AML-193 (cell line): ENCODE measurements around the gene RHOJ.
"Not testable (repeated sequence)": the region's sequence is repeated elsewhere in the genome, so short reads cannot be mapped to it uniquely, and the experiment has no call there.

Experiments
- DNase-seq, 2 experiments: peaks; one replicate each; lab custom pipeline; 2025; lab: John Stamatoyannopoulos, UW

RHOJ gene

DNA sequence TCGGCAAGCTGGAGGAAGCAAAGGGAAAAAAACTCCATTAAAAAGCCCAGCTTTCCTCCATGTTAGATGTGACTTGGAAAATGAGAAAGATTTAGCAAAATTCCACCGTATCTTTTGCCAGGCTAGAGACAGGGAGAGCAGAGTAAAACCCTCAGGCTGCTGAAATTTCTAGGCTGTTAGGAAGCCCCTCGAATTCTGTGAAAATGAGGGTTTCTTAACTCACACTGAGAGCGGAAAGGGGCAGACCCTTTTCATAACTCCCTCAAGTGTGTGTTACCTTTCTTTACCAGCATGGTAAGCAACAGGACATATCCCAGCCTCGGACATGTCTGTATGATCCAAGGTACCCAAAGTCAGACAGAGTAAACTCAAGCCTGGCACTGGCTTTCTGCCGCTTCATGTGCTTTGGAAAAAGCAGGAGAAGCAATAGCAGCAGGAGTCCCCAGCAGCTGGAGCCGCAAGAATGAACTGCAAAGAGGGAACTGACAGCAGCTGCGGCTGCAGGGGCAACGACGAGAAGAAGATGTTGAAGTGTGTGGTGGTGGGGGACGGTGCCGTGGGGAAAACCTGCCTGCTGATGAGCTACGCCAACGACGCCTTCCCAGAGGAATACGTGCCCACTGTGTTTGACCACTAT, at the start of gene RHOJ:
Gene RHOJ (plus strand): TSS at position 37 of the 637 bp plus-strand sequence. CDS start 427 bp downstream, at position 464.
- DNase-seq = no peak

DNA sequence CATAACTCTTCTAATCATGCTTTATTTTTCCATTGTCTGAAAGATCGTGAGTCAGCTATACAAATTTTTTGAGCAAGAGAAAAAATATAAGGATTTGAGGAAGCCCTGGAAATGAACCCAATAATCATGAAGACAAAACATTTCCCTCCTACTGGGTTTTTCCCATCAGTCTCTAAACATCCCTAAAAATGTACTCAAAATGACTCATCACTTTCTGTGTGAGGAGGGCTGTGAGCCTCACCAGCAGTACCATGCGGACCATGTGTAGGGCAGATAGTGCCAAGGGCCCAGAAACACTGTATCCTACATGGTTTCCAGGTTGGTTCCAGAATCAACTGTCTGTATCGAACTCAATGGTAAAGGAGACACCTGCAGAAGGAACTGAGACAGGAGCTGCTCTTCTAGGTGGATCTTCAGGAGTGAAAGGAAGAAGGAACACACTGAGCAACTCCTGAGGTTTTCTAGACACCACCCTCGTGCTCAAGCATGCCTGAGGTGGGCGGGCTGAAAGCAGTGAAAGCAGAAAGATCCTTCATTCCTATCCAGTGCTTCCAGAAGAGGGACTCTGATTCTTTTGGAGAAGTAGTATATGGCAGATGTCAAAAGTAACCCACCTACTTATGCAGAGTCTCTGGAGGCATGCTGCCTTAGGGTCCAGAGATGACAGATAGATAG, 48.6 kb upstream of the RHOJ start:
- DNase-seq = no peak

DNA sequence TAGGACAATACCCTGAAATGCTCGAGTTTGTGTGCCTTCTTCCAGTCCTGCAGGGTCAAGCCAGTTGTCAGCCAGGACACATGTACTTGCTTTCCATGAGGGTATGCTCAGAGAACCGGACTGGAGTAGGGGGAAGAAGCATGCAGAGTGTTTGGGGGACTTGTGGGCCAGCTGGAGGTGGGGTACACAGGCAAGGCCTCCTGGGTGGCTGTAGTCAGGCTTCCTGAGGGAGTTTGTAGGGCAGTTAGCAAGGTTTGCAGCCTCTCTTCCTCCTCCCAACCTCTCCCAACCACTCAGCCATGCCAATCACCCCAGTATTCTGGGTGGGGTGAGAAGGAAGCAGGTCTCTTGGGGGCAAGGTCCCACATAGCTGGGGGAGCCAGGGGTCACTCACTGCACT, 47.0 kb upstream of the RHOJ start:
- DNase-seq = no peak

DNA sequence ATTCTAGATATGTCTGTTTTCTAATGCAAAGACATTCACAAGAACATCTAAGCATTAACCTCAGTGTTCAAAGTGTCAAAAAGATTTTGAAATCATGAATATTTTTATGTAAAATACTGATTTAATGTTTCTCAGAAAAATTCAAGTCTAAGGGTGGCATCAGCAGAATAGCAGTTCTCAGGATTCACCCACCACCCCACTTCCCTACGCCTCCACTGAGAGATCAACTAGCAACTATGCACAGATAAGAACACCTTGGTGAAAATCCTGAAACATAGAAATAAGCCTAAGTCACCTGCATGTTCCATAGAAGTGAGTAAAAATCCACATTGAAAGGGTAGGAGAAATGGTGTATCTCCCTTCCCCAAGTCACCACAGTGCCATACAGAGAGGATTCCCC, 40.9 kb upstream of the RHOJ start:
- no peak for DNase-seq

DNA sequence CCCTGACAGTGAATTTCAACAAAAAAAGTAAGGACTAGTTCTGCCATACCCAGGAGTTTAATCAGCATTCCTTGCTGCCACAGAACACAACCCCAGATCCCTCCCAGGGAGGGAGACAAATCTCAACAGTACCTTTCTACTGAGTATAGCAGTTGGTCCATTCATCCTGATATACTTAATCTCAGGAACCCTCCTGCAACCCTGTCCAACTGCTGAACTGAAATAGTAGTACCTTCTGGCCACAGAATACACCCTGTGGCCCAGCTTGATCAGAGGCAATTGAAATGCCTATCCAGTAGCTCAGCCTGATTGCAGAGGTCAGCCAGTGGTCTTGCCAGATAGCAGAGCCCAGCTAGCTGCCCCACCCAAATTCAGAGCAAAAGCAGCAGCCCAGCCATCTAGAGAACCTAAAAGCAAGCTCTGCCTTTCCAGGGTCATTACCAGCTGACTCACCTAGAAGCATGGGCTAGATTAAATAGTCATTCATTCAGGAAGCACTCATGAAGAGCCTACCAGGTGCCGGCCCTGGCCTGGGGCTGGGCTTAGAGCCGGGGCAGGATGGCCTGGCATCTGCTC, 40.0 kb upstream of the RHOJ start:
- no peak for DNase-seq

DNA sequence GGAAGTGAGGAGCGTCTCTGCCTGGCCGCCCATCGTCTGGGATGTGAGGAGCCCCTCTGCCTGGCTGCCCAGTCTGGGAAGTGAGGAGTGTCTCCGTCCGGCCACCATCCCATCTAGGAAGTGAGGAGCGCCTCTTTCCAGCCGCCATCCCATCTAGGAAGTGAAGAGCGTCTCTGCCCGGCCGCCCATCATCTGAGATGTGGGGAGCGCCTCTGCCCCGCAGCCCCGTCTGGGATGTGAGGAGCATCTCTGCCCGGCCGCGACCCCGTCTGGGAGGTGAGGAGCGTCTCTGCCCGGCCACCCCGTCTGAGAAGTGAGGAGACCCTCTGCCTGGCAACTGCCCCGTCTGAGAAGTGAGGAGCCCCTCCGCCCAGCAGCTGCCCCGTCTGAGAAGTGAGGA, 39.0 kb upstream of the RHOJ start:
- not testable (repeated sequence) for DNase-seq

DNA sequence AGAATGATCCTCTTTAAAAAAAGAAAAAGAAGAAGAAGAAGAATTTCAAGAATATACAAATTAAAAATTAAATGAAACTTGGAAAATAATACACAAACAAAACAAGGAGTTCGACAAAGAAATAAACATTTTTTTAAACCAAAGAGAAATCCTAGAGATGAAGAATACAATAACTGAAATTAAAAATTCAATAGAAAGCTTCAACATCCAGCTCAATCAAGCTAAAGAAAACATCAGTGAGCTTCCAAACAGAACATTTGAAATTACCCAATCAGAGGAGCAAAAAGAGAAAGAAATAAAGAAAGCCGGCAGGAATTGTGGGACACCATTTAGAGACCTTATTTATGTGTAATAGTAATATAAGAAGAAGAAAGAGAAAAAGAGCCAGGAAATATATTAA, 37.2 kb upstream of the RHOJ start:
- no peak for DNase-seq

DNA sequence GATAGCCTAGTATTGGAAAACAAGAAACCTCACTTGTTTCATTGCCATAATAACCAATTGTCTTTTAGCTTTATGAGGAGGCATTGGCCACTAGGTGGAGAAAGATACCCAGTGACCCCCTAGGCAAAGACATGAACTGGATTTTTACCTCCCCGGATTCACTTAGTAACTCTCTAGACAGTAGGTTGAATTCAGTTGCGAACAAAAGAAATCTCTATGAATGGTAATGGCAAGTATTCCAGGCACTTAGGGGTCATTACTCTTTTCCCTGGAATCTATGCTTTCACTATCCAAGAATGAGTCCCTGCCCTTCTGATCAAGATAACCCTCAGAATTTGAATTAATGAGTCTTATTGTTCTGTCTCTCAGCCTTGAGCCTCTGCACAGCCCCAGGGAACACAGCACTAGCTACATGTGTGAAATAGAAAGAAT, 29.5 kb upstream of the RHOJ start:
- peak in 1 of 2 experiments; percentile 2 for DNase-seq

DNA sequence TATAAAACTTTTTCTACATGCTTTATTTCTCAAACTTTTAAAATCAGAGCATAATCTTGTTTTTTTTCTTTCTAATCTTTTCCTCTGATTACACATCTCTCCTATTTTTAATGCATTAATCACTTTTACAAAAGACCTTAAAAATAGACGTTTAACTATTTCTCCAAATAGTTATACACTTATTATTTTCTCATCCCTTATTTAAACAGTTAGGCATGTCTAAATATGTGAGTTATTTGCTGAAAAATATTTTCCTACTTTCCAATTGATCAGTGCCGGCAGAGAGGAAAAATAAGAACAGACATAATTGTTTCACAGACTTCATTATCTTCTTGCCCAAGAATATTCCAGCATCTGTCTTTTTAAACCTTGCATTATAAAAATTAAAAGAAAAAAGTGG, 28.7 kb upstream of the RHOJ start:
- no peak for DNase-seq

DNA sequence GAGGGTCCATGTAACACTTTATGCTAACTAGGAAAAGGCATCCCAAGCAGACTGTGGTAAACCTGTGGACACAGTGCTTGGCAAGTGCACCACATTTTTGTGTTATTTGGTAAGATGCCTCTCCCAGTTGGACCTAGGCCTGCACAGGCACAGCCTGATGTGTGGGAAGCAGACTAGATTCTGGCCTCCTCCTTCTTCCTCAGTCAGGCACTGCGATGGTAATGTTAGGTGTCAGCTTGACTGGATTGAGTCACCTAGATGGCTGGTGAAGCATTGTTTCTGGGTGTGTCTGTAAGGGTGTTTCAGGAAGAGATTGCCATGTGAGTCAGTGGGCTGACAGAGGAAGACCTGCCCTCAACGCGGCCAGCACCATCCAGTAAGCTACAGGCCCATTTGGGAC, 25.3 kb upstream of the RHOJ start:
- no peak for DNase-seq

DNA sequence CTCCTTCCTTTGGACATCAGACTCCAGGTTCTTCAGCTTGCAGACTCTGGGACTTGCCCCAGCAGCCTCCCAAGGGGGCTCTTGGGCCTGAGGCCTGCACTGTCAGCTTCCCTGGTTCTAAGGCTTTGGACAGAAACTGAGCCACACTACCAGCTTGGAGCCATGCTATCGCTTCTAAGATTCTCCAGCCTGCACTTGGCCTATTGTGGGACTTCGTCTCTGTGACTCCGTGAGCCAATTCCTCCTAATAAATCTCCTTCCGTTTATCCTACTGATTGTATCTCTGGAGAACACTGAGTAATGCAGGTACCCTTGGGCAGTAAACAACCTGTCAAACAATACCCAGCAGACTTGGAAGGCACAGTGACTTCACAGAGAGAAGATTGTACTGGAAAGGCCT, 24.9 kb upstream of the RHOJ start:
- DNase-seq = no peak

DNA sequence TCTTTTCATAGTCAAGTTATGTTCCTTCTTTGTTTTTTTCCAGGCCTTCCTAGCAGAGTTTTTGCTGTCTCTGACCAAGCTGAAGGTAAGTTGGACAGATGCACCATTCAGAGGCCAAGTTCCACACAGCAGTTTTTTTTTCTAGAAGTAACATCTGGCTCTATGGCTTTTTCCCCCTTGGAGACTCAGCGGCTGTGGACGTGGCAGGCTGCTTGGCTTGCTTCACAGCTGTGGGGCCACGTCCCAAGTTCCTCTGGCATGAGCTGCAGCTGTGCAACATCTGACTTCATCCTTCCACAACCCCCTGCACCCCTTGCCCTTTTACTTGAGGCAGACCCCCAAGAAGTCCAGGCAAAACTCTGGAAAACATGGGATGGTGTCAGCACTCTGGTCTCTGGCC, 24.2 kb upstream of the RHOJ start:
- no peak for DNase-seq

DNA sequence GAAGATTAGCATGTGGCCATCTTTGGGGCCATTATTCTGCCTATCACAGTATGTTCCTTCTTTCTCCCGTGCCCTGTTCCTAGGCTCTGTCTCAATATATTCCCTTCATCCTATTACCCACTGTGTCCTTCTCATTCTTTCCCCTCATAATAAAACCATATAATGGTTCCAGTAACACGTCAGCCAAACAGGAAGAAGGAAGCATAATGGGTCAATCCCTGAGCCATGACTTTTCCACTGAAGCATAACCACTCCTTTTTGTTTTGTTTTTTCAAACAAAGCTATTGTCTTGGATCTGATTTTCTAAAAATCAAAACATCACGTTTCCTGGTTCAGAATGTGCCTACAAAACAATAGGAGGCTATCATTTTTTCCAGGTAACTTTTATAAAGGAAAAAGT, 21.3 kb upstream of the RHOJ start:
- no peak for DNase-seq

DNA sequence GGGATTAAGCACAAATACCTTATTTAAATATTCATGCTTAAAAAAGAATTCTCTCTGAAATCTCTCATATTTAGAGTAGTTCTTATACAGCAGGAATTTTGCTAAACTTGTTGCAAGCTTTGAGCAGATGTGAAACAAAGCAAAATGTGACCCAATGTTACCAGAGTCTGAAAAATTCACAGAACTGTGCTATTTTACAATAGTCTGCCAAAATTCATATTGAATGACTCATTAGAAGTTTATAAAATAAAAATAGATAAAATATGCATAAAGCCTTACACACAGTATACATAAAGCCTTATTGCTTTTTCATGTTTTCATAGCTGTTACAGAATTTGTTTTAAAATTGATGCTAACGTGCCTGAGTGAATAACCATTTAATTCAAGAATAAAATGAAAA, 17.8 kb upstream of the RHOJ start:
- no peak for DNase-seq

DNA sequence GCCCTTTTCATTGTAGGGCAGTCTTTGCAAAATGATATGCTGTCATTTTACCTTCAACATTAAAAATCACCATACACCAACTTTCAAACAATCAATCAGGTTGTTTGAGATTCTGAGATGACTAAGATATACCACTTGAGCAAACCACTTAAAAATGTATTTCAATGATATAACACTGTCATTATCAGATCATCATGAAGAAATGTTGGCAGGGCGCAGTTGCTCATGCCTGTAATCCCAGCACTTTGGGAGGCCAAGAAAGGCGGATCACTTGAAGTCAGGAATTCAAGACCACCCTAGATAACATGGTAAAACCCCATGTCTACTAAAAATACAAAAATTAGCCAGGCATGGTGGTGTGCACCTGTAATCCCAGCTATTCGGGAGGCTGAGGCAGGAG, 13.0 kb upstream of the RHOJ start:
- DNase-seq = no peak

DNA sequence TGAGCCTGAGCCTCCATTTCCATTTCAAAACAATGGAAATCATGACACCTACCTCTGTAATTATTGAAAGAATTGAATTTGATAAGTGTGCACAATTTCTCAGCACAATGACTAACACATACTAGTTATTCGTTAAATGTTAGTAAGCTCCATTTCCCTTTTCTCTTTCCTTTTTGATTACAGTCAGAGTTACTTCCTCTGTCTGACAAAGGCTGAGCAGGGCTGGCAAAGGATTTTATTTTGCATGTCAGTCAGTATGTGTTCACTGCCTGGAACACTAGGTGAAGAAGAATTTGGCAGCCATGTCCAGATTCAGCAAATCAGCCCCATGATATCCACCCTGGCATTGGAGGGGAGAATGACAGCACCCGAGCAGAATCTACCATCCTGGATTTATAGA, 12.2 kb upstream of the RHOJ start:
- DNase-seq = no peak

DNA sequence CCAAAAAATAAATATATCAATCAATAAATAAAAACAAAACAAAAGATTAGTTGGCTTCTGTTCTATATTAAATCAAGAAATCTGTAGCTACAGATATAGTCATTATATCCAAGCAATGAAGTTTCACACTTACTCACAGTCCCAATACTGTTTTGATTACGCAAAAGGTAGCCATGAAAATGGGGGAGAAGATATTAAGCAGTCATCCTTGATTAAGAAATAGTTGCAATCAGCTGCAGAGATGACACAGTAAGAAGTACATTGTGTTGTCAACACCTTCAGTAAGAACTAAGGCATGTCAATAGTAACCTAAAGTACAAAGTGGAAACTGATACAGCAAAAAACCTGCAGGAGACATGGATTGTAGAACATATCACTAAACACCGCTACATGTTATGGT, 11.0 kb upstream of the RHOJ start:
- no peak for DNase-seq

DNA sequence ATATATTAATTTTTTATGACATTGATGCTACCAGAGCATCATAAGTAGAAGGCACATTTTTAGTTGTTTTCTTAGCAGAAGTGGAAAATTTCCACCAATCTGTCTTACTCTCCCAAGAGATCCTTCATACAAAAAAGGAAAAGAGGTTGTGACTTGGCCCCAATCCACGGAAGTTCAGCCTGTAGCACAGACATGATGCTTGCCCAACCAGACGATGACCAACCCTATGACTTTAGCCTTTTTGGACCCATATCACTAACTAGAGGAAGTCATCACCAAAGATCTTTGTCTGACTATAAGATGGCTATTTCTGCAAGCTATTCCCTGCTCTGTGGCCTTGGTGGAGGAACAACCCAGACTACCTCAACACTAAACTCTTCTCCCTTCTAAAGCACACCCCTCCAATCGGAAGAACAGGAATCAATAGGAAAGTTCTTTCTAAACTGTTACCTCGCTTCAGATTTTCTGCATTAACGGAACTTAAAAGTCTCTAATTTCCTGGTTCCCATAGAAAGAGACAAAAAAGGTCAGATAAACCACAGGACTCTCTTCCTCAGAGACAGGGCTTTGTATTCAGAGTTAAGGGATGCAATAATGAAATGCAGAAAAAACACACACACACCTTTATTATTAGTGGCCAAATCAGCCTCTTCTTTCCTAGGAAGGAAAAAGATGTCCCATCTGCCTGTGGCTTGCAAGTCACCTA, 4.1 kb upstream of the RHOJ start:
- no peak for DNase-seq

DNA sequence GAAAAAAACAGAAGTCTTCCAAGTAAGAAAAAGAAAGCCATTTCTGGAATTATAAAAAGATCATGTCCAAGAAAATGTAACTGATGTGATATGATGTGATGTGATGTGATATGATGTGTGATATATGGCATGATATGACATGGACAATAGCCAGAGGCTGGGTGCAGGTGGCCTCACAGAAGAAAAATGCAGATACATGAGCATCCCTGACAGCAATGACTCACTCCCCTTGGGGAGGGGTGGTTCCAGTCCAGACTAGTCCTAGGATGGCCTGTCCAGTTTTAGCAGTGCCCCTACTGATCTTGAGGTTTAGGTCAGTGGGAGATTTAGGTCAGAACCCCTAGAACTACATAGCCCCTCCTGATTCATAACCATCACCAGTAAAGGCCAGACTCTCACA, 3.5 kb upstream of the RHOJ start:
- no peak for DNase-seq

DNA sequence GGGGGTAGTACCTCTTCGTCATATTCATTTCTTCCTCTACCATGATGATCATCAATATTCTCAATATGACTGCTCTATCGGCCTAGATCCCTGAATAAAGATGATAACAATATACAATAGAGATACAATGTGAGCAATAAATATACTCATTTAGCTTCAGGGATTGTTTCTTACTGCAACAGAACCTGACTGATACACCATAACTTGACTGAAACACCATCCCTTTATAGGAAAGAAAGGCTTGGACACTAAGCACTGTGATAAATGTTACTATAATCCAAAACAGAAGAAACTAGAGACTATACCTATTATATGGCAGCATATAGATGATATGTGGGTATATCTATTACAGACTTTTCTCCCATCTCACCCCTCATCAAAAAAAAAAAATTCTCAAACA, 1.2 kb upstream of the RHOJ start:
- DNase-seq = no peak

DNA sequence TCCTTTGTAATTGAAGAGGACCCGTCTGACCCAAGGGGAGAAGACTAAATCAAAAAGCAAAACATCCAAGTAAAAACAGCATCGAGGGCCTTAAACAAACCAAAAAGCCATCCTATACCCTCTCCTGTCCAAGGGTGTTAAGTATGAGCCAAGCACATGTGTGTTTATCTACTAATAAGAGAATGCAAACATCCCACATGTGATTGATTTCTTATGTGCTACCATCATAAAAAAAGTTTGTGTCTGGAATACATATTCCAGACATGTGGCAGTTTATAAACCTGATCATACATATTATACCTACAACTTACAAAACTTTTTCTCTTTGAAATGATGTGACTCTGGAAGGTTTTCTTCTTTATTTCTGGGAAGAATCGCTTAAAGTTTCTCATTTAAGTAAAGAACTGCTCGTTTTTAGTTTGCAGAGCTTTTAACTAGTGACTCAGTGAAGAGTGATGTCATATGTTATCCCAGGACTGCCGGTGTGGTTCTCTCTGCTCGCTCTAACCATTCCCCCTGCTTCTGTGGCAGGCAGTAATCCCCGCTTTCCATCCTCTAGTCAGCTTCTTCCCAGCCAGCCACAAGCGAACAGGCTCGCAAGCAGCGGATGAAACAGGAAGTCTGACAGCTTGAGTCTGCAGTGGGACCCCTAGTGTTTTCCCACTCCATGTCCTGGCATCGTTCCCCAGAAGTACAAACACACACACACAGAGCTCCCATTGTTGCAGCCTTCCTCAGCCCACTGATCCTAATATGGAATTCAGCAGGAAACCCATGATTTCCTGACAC, 431 bp upstream of the RHOJ start:
- DNase-seq = no peak

DNA sequence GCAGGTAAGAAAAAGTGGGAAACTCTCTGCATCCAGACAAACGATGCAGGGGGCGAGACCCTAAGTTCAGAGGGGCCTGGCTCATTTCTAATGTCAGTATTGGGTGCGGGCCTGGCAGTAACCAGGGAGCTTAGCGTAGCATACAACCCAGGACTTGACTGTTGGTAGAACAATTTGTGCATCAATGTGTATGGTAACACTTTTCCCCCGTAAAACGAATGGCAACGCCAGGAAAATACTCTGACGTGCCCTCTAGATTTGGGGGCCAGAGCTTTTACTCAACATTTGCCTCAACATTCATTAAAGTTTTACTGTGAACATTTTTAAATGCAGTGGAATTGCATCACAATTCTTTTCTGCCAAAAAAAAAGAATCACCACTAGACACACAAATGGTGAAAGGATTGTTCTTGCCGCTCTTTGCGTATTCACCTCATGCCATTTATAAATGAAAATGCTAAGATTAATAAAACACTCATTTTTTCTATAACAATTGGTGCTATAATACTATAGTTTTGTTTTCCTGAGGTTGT, 867 bp downstream of the RHOJ start:
- DNase-seq = no peak
